HFFc6 (cell line): ENCODE measurements around the gene CCDC201. TPM values are rescaled to one million over a fixed set of nuclear protein-coding genes. Genes with fewer than 3 reads are reported as not detected.

Experiments
- DNase-seq: peaks from one replicate; pipeline ENCODE4 v3.0.0-alpha.2; 2018
- H3K27ac Mint-ChIP-seq: 2 replicates; pipeline ENCODE4 v1.8.0; 2020; ENCODE audit warnings: mild to moderate bottlenecking, mixed read lengths
- H3K27me3 Mint-ChIP-seq: 2 replicates; pipeline ENCODE4 v1.8.0; 2021; ENCODE audit warnings: mild to moderate bottlenecking, moderate library complexity, mixed read lengths; ENCODE audit not compliant: insufficient read depth
- H3K36me3 Mint-ChIP-seq: 2 replicates; pipeline ENCODE4 v1.8.0; 2021; ENCODE audit warnings: low read depth, mixed read lengths
- H3K4me1 Mint-ChIP-seq: 2 replicates; pipeline ENCODE4 v1.8.0; 2020; ENCODE audit warnings: low read depth, mixed read lengths
- H3K4me3 Mint-ChIP-seq: 2 replicates; pipeline ENCODE4 v1.8.0; 2020; ENCODE audit warnings: mild to moderate bottlenecking, moderate library complexity, mixed read lengths
- H3K9me3 Mint-ChIP-seq: 2 replicates; pipeline ENCODE4 v1.8.0; 2020; ENCODE audit warnings: mild to moderate bottlenecking, mixed read lengths
- CTCF ChIP-seq: fragments of 200-600 bp; sonication (generic); IDR thresholded peaks from 2 replicates; pipeline ENCODE4 v1.5.0; 2021; ENCODE audit warnings: antibody characterized with exemption, mild to moderate bottlenecking
- total RNA-seq, 6 experiments: library from RNA; stranded (reverse); fragmentation: NEBNext Ultra II Directional; extraction: Animal tissue kit (Norgen Biotek cat#: 25700); gene quantifications; 2 replicates in 1 of 6; 3 replicates in 5 of 6; pipeline ENCODE4 v1.2.3, GENCODE V29; 2021

Gene CCDC201
- total RNA-seq, 6 experiments from 2014 or later, result not detected

- Mint-ChIP-seq H3K4me3 (no peak overlapping the region), H3K27ac (no peak overlapping the region), H3K9me3 (no peaks in the 10 kb centered on the region), H3K27me3 (no peaks in the 10 kb centered on the region), H3K36me3 (peaks cover 47% of the 10 kb centered on the region), H3K4me1 (peaks cover 35% of the 10 kb centered on the region)
- TF ChIP-seq CTCF, result no peak
- no peak for DNase-seq
These were observed 42.0 kb upstream of the CCDC201 start for GRCh38 chr7:45914911-45915310.

- DNase-seq, result no peak
- no peak overlapping the region for H3K4me3 Mint-ChIP-seq
- no peak for TF ChIP-seq CTCF
- peaks cover 54% of the 10 kb centered on the region for H3K36me3 Mint-ChIP-seq
- 0 out of 2 replicates have a peak, but pooled peaks cover 3% of the 10 kb centered on the region for H3K27me3 Mint-ChIP-seq
- peaks cover 15% of the 10 kb centered on the region for H3K4me1 Mint-ChIP-seq
- peaks cover 6% of the 10 kb centered on the region for H3K9me3 Mint-ChIP-seq
- H3K27ac Mint-ChIP-seq, result no peak overlapping the region
These were observed 40.1 kb upstream of the CCDC201 start for GRCh38 chr7:45912972-45913371.

GRCh38 chr7:45911311-45911710, 38.4 kb upstream of the CCDC201 start:
- Mint-ChIP-seq H3K27me3 (0 out of 2 replicates have a peak, but pooled peaks cover 3% of the 10 kb centered on the region), H3K4me1 (peaks cover 5% of the 10 kb centered on the region; the same call in 1 of the 2 replicates), H3K36me3 (peaks cover 44% of the 10 kb centered on the region), H3K4me3 (no peak overlapping the region), H3K9me3 (peaks cover 6% of the 10 kb centered on the region), H3K27ac (no peak overlapping the region; the same call in 1 of the 2 replicates)
- no peak for TF ChIP-seq CTCF
- DNase-seq, result no peak

- Mint-ChIP-seq H3K27ac (no peak overlapping the region), H3K36me3 (peaks cover 40% of the 10 kb centered on the region), H3K4me3 (no peak overlapping the region), H3K9me3 (peaks cover 6% of the 10 kb centered on the region), H3K4me1 (peaks cover 2% of the 10 kb centered on the region; the same call in 1 of the 2 replicates), H3K27me3 (0 out of 2 replicates have a peak, but pooled peaks cover 3% of the 10 kb centered on the region)
- no peak for DNase-seq
- TF ChIP-seq CTCF, result no peak
These were observed 38.0 kb upstream of the CCDC201 start for GRCh38 chr7:45910855-45911254.

- peaks cover 6% of the 10 kb centered on the region for H3K9me3 Mint-ChIP-seq
- no peak for DNase-seq
- H3K4me3 Mint-ChIP-seq, result no peak overlapping the region
- H3K27ac Mint-ChIP-seq, result no peak overlapping the region
- TF ChIP-seq CTCF, result no peak
- H3K36me3 Mint-ChIP-seq, result peaks cover 33% of the 10 kb centered on the region; the same call in 1 of the 2 replicates
- H3K27me3 Mint-ChIP-seq, result 0 out of 2 replicates have a peak, but pooled peaks cover 3% of the 10 kb centered on the region
- no peaks in the 10 kb centered on the region for H3K4me1 Mint-ChIP-seq
These were observed 36.7 kb upstream of the CCDC201 start for GRCh38 chr7:45909561-45909960.

- no peak for DNase-seq
- H3K27ac Mint-ChIP-seq, result no peak overlapping the region
- peak; percentile 48 for TF ChIP-seq CTCF
- H3K27me3 Mint-ChIP-seq, result no peaks in the 10 kb centered on the region
- H3K4me3 Mint-ChIP-seq, result no peak overlapping the region
- H3K36me3 Mint-ChIP-seq, result no peaks in the 10 kb centered on the region
- H3K4me1 Mint-ChIP-seq, result peaks cover 12% of the 10 kb centered on the region
- no peaks in the 10 kb centered on the region for H3K9me3 Mint-ChIP-seq
These were observed 29.9 kb upstream of the CCDC201 start for GRCh38 chr7:45902820-45903219.
